Measurements from ENCODE around the gene FBXO46. TPM values are rescaled to one million over a fixed set of nuclear protein-coding genes. Genes with fewer than 3 reads are reported as not detected.

The FBXO46 gene
- total RNA-seq, 1 donor from 2014 or later: 9.4 TPM

GRCh38 chr19:45717131-45717982 lies 13.3 kb downstream of the FBXO46 start:
- intact Hi-C loops (cut with micrococcal nuclease): no loop called here
- TF ChIP-seq CTCF (IDR thresholded peaks at IDR 0.05; ENCODE audit: borderline replicate concordance): peak; percentile 23
- H3K27me3 ChIP-seq (ENCODE audit: low read depth): no peaks in the 10 kb centered on the region
- H3K36me3 ChIP-seq: peaks cover 15% of the 10 kb centered on the region
- peak overlapping the region; percentile 95 for H3K27ac ChIP-seq (replicated peaks)
- H3K4me3 ChIP-seq: peak overlapping the region; percentile 75
- peak; percentile 98 for DNase-seq
- H3K9me3 ChIP-seq (replicated peaks): no peaks in the 10 kb centered on the region
- H3K4me1 ChIP-seq: peaks cover 30% of the 10 kb centered on the region

GRCh38 chr19:45716359-45717130 lies 14.2 kb downstream of the FBXO46 start:
- peaks cover 24% of the 10 kb centered on the region for H3K4me1 ChIP-seq
- no peaks in the 10 kb centered on the region for H3K9me3 ChIP-seq (replicated peaks)
- intact Hi-C loops (cut with micrococcal nuclease): no loop called here
- TF ChIP-seq CTCF (IDR thresholded peaks at IDR 0.05; ENCODE audit: borderline replicate concordance): no peak
- peak overlapping the region; percentile 95 for H3K27ac ChIP-seq (replicated peaks)
- peaks cover 23% of the 10 kb centered on the region for H3K36me3 ChIP-seq
- H3K4me3 ChIP-seq: peak overlapping the region; percentile 75
- no peak for DNase-seq
- no peaks in the 10 kb centered on the region for H3K27me3 ChIP-seq (ENCODE audit: low read depth)

- Histone ChIP-seq H3K27ac (replicated peaks) (no peak overlapping the region), H3K36me3 (peaks cover 23% of the 10 kb centered on the region), H3K27me3 (ENCODE audit: low read depth) (no peaks in the 10 kb centered on the region), H3K9me3 (replicated peaks) (no peaks in the 10 kb centered on the region), H3K4me1 (peaks cover 24% of the 10 kb centered on the region), H3K4me3 (no peak overlapping the region)
- intact Hi-C loops (cut with micrococcal nuclease): no loop called here
- no peak for TF ChIP-seq CTCF (IDR thresholded peaks at IDR 0.05; ENCODE audit: borderline replicate concordance)
- no peak for DNase-seq
Measured at GRCh38 chr19:45715139-45715538, 15.6 kb downstream of the FBXO46 start.

- H3K4me1 ChIP-seq: peaks cover 18% of the 10 kb centered on the region
- no peak for TF ChIP-seq CTCF (IDR thresholded peaks at IDR 0.05; ENCODE audit: borderline replicate concordance)
- H3K36me3 ChIP-seq: peaks cover 19% of the 10 kb centered on the region
- intact Hi-C loops (cut with micrococcal nuclease): no loop called here
- H3K9me3 ChIP-seq (replicated peaks): no peaks in the 10 kb centered on the region
- H3K27ac ChIP-seq (replicated peaks): no peak overlapping the region
- H3K27me3 ChIP-seq (ENCODE audit: low read depth): no peaks in the 10 kb centered on the region
- no peak for DNase-seq
- no peak overlapping the region for H3K4me3 ChIP-seq
Measured at GRCh38 chr19:45713141-45713540, 17.6 kb downstream of the FBXO46 start.

- DNase-seq: no peak
- peaks cover 19% of the 10 kb centered on the region for H3K36me3 ChIP-seq
- H3K27ac ChIP-seq (replicated peaks): no peak overlapping the region
- no peak overlapping the region for H3K4me3 ChIP-seq
- H3K9me3 ChIP-seq (replicated peaks): no peaks in the 10 kb centered on the region
- H3K27me3 ChIP-seq (ENCODE audit: low read depth): no peaks in the 10 kb centered on the region
- peaks cover 13% of the 10 kb centered on the region for H3K4me1 ChIP-seq
- no peak for TF ChIP-seq CTCF (IDR thresholded peaks at IDR 0.05; ENCODE audit: borderline replicate concordance)
- intact Hi-C loops (cut with micrococcal nuclease): no loop called here
Measured at GRCh38 chr19:45712699-45713067, 18.0 kb downstream of the FBXO46 start.

Measured in left ventricle myocardium inferior (tissue), 1 donor.